ENCODE results near the gene MRPL21.

Gene MRPL21

DNA sequence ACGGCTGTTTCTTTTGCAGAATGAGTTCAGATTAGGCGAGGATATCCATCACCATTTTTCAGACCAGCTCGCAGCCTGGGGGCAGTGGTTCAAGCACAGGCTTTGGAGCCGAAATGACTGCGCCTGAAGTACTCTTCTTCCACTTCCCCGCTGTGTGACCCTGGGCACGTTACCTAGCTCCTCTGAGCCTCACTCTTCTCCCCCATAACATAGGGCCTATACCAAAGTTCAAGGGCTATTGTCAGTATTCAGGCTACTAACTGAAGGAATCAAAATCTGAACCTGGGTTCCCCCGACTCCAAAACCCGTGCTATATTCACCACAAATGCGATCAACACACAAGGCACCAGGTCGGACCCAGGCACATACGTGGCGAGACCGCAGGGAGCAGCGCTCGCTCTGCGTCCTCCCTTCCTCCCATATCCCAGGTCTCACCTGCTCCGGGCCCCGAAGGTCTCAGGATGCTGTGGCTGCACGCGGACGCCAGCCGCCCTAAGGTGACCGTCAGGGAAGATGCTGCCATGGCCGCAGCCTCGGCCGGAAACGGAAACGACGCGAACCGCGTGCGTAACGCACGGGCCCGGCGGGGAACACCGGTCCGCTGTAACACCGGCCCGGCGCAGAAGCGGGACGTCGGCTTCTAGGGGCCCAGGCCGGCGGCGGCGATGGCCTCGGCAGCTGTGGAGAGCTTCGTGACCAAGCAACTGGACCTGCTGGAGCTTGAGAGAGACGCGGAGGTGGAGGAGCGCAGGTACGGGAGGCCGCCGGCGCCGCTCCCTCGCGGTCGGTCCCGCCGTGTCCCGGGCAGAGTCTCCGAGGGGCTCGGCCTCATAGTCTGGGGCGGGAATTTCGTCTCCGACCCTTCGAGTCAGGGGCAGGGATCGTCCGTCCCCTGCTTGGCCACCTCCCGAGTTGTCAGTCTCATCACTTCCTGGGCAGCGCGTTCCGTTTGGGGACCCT lies at the start of gene MRPL21, which contains the start of gene IGHMBP2:
Gene MRPL21, minus strand, starts transcription at position 545 of the 960 bp plus-strand sequence. Its CDS starts 22 bp downstream, at position 523.
Gene IGHMBP2, plus strand, starts transcription at position 604 of the 960 bp plus-strand sequence. Its CDS starts 62 bp downstream, at position 666.
- DNase-seq: peak; percentile 57

GRCh38 chr11:68950762-68951161 lies 47.1 kb upstream of the MRPL21 start:
- no peak for DNase-seq

GRCh38 chr11:68950270-68950669 lies 46.6 kb upstream of the MRPL21 start:
- DNase-seq: no peak

GRCh38 chr11:68948935-68949334 lies 45.3 kb upstream of the MRPL21 start:
- no peak for DNase-seq

DNA sequence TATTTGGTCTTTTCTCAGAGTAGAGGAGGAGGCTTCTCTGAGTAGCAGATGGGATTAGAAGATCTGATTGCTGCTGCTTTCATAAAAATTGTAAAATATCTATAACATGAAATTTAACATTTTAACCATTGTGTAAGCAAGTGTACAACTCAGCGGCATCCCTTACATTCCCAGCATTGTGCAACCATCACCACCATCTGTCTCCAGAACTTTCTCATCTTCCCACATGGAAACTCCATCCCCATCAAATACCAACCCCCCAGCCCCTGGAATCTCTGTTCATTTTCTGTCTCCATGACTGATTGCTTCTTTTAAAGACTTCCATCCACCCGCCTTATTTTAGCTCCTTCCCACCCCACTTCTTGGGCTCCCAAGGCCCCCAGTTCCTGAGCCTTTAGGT lies 44.9 kb upstream of the MRPL21 start:
- no peak for DNase-seq

- no peak for DNase-seq
Observed at GRCh38 chr11:68947151-68947550, 43.5 kb upstream of the MRPL21 start.

DNA sequence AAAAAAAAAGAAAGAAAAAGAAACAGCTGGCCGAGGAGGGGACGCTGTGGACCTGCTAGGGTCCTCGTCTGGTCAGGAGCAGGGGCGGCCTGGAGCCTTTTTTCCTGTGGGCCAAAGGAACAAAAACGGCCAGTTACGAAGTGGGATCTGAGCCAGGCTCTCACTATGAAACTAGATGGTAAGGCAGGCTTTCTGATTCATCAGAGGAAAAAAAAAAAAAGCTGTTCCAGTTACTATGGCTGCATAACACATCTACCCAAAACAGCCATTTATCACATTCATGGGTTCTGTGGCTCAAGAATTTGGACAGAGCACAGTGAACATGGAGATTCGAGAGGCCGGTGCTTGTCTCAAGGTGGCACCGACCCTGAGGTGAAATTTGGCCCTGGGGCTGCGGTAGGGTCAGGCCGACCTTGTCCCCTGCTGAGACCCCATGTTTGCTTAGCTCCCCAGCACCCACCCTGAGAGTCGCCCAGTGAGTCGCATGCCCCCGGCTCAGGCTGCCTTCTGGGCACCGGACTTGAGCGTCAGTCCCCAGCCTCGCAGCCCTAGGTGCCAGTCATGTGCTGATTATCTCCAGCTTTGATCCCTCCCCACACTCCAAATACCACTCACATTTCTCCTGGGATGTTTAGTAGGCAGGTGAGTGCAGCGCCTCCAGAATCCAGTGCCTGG lies 42.9 kb upstream of the MRPL21 start:
- DNase-seq: no peak

DNA sequence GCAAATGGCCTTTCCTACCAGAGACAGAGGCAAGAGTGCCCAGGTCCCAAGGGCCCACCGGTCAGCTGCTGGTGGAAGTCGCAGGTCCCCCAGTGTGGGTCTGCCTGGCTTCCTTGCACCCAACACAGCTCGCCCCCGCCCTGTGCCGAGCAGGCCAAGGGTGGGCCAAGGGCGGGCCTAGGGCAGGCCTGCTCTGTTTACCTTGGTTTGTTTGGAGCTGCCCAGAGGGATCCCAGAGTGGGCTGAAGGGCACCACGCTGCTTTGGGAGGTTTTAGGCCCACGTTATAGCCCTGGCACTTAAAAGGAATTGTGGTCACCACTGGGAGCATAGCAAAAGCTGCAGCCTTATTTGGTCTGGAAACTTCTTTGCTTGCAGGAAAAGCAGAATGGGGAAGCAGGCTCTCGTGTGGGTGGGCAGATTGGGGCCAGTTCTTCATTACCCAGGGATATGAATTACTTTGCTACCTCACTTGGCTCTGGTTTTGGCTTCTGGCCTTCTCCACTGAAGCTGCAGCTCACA lies 39.2 kb upstream of the MRPL21 start:
- no peak for DNase-seq

- no peak for DNase-seq
Observed at GRCh38 chr11:68942095-68942620, 38.5 kb upstream of the MRPL21 start.

DNA sequence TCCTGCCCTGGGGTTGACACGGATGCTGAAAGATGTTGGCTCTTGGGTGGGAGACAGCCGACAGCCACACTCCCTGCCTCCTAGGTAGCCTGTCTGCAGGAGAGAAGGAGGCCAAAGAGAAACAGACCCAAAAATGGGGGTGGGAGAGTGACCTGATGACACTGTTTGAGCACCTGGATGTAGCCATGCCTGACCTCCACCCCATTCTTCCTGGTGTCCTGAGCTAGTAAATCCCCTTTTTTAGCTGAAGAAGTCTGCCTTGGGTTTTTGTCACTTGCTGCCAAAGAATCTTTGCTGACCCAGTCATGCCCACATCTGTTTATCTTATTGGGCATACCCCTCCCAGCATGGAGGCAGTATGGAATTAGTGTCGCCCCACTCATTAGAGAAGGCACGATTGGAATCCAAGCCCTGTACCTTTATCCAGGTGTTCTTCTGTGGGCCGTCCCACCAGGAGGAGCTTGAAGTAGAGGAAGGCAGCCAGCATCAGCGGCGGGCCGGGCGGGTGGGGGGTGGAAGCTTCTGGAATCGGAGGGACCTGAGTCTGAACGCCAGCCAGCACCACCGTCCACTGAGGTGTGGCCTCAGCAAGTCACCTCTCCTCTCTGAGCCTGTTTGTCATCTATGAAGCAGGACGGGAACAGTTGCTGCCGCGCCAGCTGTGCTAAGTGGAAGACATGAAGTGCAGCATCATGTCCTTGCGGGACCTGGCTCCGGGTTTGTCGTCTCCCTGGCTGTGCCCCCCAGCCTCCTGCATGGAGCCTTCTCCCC lies 37.9 kb upstream of the MRPL21 start:
- no peak for DNase-seq

DNA sequence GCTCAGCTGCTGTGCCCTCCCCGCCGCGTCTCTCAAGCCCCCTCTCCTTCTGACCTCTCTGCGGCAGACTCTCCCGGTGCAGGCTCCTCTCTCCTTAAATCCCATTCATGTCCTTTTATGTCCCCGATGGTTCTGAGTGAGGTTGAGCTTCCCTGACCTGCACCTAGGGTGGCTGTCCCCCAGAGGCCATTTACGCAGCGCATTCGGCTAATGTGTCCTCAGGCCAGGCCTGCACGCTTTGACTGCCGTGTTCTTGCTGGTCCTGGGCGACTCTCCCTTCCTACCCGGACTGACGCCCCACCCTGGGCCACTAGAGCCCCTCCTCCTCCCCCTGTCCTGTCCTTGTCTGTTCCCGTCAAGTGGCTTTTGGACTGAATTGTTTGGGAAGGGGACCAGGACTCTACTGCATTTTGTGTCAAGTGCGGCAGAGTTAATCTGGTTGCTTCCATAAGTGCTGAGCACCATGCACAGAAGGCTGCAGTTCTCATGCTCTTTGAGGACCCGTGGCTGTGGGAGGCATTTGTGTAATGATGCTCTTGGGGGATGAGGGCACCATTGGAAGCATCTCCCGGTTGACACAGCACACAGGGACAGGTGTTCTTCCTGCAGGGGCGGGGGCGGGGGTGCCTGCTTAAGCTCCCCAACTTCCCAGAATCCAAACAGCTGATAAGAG lies 37.2 kb upstream of the MRPL21 start:
- no peak for DNase-seq

DNA sequence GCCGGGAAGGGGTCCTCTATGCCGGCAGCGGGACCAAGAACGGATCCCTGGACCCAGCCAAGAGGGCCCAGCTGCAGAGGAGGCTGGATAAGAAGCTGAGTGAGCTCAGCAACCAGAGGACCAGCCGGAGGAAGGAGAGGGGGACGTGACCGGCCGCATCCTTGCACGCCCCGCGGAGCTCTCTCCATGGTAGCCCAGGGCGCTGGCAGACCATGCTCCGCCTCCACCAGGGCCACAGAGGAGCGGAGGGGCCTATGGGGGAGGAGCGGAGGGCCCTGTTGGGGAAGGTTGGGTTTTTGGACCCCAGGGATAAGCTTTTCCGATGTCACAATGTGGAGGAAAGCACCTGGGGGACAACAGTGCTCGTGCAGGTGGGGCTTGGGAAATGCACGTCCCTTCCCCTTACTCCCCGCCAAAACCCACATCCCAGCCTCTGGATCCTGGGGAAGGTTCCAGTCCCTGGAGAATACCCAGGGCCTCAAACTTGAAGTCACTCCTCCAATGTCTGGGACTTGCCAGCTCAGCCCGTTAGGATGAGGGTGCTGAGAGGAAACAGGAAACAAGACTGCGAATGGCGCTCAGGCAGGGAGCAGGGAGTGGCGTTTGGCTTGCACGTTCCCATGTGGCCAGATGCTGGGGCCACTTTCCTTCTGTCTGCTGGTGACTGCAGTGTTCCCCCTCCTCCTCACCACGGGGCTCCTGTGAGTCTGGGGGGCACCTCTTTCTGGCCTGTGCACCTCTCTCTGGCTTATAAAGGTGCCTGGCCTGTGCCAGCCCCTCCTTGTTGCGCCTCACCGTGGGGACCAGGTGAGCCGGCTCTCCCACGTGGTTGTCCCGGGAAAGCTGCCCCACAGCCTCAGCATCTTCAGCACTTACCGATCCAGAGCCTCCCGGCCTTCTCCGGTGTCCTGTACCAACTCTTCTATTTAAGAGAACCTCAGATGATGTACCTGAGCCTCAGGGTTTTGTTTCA lies 36.2 kb upstream of the MRPL21 start:
- DNase-seq: no peak

DNA sequence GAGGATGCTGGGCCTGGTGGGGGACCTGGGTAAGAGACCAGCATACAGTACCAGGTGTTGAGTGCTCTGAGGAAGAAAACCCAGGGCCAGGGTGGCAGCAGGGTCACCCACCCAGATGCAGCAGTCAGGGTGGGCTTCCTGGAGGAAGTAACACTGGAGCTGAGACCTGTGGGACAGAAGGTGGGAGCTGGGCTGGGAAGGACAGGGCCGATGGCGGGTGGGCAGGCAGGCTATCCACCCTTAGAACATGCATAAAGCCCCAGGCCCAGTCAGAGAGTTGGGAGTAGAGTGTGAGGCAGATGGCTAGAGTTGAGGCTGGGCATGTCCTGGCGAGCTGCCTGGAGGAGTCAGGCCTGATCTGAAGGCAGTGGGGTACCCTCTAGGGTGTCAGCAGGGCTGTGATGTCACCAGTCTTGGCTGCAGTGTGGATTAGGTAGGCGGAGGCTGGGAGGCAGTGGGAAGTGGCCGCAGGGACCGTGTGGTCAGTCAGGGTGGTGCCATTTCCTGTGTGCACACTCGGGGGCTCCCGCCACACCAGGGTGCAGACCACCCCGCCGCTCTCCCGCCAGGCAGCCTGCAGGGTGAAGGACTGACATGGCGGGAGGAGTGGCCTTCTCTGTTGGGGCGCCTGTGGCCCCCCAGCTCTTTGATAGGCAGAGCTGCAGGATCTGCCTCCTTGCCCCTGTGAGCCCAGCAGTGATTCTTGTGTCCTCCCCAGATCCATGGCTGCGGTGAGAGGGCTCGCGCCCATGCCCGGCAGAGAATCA lies 35.4 kb upstream of the MRPL21 start:
- DNase-seq: no peak

- no peak for DNase-seq
Observed at GRCh38 chr11:68938088-68938487, 34.5 kb upstream of the MRPL21 start.

- no peak for DNase-seq
Observed at GRCh38 chr11:68936676-68937620, 33.3 kb upstream of the MRPL21 start.

DNA sequence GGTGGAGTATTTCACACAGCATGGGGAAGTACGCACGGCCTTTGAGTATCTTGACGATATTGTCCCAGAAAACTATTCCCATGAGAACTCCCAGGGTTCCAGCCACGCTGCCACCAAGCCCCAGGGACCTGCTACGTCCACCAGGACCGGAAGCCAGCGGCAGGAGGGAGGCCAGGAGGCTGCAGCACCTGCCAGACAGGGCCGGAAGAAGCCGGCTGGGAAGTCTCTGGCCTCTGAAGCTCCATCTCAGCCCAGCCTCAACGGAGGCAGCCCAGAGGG lies 32.7 kb upstream of the MRPL21 start:
- no peak for DNase-seq

GRCh38 chr11:68935516-68936357 lies 32.1 kb upstream of the MRPL21 start:
- no peak for DNase-seq

DNA sequence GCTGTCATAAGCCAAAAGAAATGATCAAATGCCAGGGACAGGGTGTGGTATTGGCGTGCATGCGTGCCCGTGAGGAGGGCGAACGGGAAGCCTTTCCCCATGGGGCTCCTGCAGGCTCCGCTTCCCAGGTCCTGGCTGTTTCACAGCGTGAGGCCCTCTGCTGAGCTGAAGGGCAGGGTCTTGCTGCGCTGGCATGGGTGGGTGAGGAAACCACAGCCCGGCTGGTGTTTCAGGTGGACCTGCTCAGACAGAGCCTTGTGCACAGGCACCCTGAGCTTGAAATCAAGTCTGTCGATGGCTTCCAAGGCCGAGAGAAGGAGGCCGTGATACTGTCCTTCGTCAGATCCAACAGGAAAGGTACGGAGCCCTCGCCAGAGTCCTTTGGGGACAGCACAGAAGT lies 31.4 kb upstream of the MRPL21 start:
- DNase-seq: no peak
